H9 (cell line): Measurements from ENCODE around the gene VPS45. TPM values are rescaled to one million over a fixed set of nuclear protein-coding genes. Genes with fewer than 3 reads are reported as not detected.

Source experiments
- DNase-seq: peaks from one replicate; pipeline ENCODE4 v3.0.0-alpha.2; 2017
- H2AFZ ChIP-seq: one replicate; pipeline ENCODE4 v1.6.1; 2013; ENCODE audit warnings: mild to moderate bottlenecking, low read length, control low read depth, moderate library complexity
- H2AK5ac ChIP-seq: 2 replicates; pipeline ENCODE4 v1.6.1; 2013; ENCODE audit warnings: low read length, control low read depth, mixed read lengths; ENCODE audit not compliant: insufficient read length
- H2BK120ac ChIP-seq: one replicate; pipeline ENCODE4 v1.6.1; 2013; ENCODE audit warnings: low read depth, mild to moderate bottlenecking, low read length, control low read depth, inconsistent platforms; ENCODE audit not compliant: poor library complexity, severe bottlenecking
- H2BK12ac ChIP-seq: 2 replicates; pipeline ENCODE4 v1.6.1; 2013; ENCODE audit warnings: low read length, control low read depth, mixed read lengths, low read depth; ENCODE audit not compliant: insufficient read length
- H2BK15ac ChIP-seq: 2 replicates; pipeline ENCODE4 v1.6.1; 2013; ENCODE audit warnings: low read depth, low read length, control low read depth
- H2BK20ac ChIP-seq: one replicate; pipeline ENCODE4 v1.6.1; 2013; ENCODE audit warnings: low read depth, mild to moderate bottlenecking, low read length, control low read depth, inconsistent platforms; ENCODE audit not compliant: poor library complexity, severe bottlenecking
- H2BK5ac ChIP-seq: 2 replicates; pipeline ENCODE4 v1.6.1; 2013; ENCODE audit warnings: low read length, control low read depth, mixed read lengths; ENCODE audit not compliant: insufficient read length
- H3K14ac ChIP-seq: 2 replicates; pipeline ENCODE4 v1.6.1; 2013; ENCODE audit warnings: low read length, control low read depth; ENCODE audit not compliant: insufficient read depth
- H3K18ac ChIP-seq: 2 replicates; pipeline ENCODE4 v1.6.1; 2013; ENCODE audit warnings: low read depth, mild to moderate bottlenecking, mixed read lengths, low read length, control low read depth; ENCODE audit not compliant: insufficient read length
- H3K23ac ChIP-seq: 2 replicates; pipeline ENCODE4 v1.6.1; 2013; ENCODE audit warnings: low read length, control low read depth, mixed read lengths, low read depth; ENCODE audit not compliant: insufficient read length
- H3K23me2 ChIP-seq: 2 replicates; pipeline ENCODE4 v1.6.1; 2013; ENCODE audit warnings: low read depth, mild to moderate bottlenecking, mixed read lengths, low read length, control low read depth; ENCODE audit not compliant: insufficient read length, poor library complexity, severe bottlenecking
- H3K27ac ChIP-seq: 2 replicates; pipeline ENCODE4 v1.5.1; 2013; ENCODE audit warnings: low read length, control low read depth, mixed read lengths, low read depth; ENCODE audit not compliant: insufficient read length
- H3K27me3 ChIP-seq: 2 replicates; pipeline ENCODE4 v1.6.1; 2013; ENCODE audit warnings: low read length, control low read depth, inconsistent platforms; ENCODE audit not compliant: insufficient read depth
- H3K4ac ChIP-seq: 2 replicates; pipeline ENCODE4 v1.6.1; 2013; ENCODE audit warnings: low read depth, mild to moderate bottlenecking, control low read depth, inconsistent platforms, low read length, moderate library complexity
- H3K4me1 ChIP-seq: 2 replicates; pipeline ENCODE4 v1.6.1; 2013; ENCODE audit warnings: low read length, control low read depth, inconsistent platforms; ENCODE audit not compliant: insufficient read depth
- H3K4me2 ChIP-seq: 2 replicates; pipeline ENCODE4 v1.6.1; 2013; ENCODE audit warnings: low read length, control low read depth, mixed read lengths; ENCODE audit not compliant: insufficient read length, insufficient read depth
- H3K56ac ChIP-seq: 2 replicates; pipeline ENCODE4 v1.6.1; 2013; ENCODE audit warnings: low read depth, mild to moderate bottlenecking, mixed read lengths, low read length, control low read depth; ENCODE audit not compliant: insufficient read length
- H3K79me1 ChIP-seq: 2 replicates; pipeline ENCODE4 v1.6.1; 2013; ENCODE audit warnings: low read depth, mild to moderate bottlenecking, moderate library complexity, low read length, control low read depth, inconsistent platforms; ENCODE audit not compliant: insufficient read depth, poor library complexity, severe bottlenecking
- H3K79me2 ChIP-seq: 2 replicates; pipeline ENCODE4 v1.6.1; 2013; ENCODE audit warnings: low read length, control low read depth, inconsistent platforms; ENCODE audit not compliant: insufficient read depth
- H3K9ac ChIP-seq: 2 replicates; pipeline ENCODE4 v1.6.1; 2013; ENCODE audit warnings: low read length, control low read depth, mixed read lengths; ENCODE audit not compliant: insufficient read length; ENCODE audit errors: extremely low read depth
- H3K9me3 ChIP-seq: one replicate; pipeline ENCODE4 v1.6.1; 2013; ENCODE audit warnings: low read depth, low read length, inconsistent platforms; ENCODE audit not compliant: control insufficient read depth
- H3T11ph ChIP-seq: one replicate; pipeline ENCODE4 v1.6.1; 2013; ENCODE audit warnings: mild to moderate bottlenecking, low read length, control low read depth, inconsistent platforms
- H4K20me1 ChIP-seq: one replicate; pipeline ENCODE4 v1.6.1; 2013; ENCODE audit not compliant: control insufficient read depth, insufficient read length, insufficient read depth
- H4K5ac ChIP-seq: 2 replicates; pipeline ENCODE4 v1.6.1; 2013; ENCODE audit warnings: low read depth, mild to moderate bottlenecking, mixed read lengths, low read length, control low read depth; ENCODE audit not compliant: insufficient read length
- H4K8ac ChIP-seq: replicated peaks from 2 replicates; pipeline ENCODE4 v1.6.1; 2013; ENCODE audit warnings: low read length, control low read depth, mixed read lengths, low read depth; ENCODE audit not compliant: insufficient read length
- H4K91ac ChIP-seq: 2 replicates; pipeline ENCODE4 v1.6.1; 2013; ENCODE audit warnings: low read depth, mild to moderate bottlenecking, moderate library complexity, mixed read lengths, low read length, control low read depth; ENCODE audit not compliant: insufficient read length
- H3K27ac Mint-ChIP-seq, 3 experiments: 2 replicates in 2 of 3; 3 replicates in 1 of 3; pipeline ENCODE4 v1.8.0; 2020 to 2021; ENCODE audit warnings: mixed read lengths in 3 of 3, mild to moderate bottlenecking in 1 of 3, moderate library complexity in 1 of 3
- H3K27me3 Mint-ChIP-seq: 2 replicates; pipeline ENCODE4 v1.8.0; 2021; ENCODE audit warnings: low read depth, mild to moderate bottlenecking, moderate library complexity, mixed read lengths
- H3K36me3 Mint-ChIP-seq, 3 experiments: 2 replicates in 2 of 3; 3 replicates in 1 of 3; pipeline ENCODE4 v1.8.0; 2020 to 2021; ENCODE audit warnings: low read depth in 3 of 3, mixed read lengths in 3 of 3; ENCODE audit not compliant: insufficient read depth in 1 of 3
- H3K4me1 Mint-ChIP-seq, 2 experiments: 2 replicates each; pipeline ENCODE4 v1.8.0; 2020; ENCODE audit warnings: mixed read lengths in 2 of 2
- H3K4me3 Mint-ChIP-seq, 2 experiments: 2 replicates in 1 of 2; 3 replicates in 1 of 2; pipeline ENCODE4 v1.8.0; 2020 to 2021; ENCODE audit warnings: mild to moderate bottlenecking in 2 of 2, mixed read lengths in 2 of 2, moderate library complexity in 1 of 2
- H3K9me3 Mint-ChIP-seq, 2 experiments: 2 replicates in 1 of 2; 3 replicates in 1 of 2; pipeline ENCODE4 v1.8.0; 2020; ENCODE audit warnings: mild to moderate bottlenecking in 2 of 2, mixed read lengths in 2 of 2, moderate library complexity in 1 of 2
- WGBS: extraction: QIAGEN DNeasy Blood & Tissue Kit; methylation state at CpG from one replicate; pipeline ENCODE4 v1.1.7; 2013; ENCODE audit warnings: missing lambda C conversion rate, low lambda C conversion rate, mixed read lengths; ENCODE audit not compliant: insufficient read length; ENCODE audit errors: extremely low coverage; 5-methylcytosine and 5-hydroxymethylcytosine counted together
- total RNA-seq: library from RNA; stranded (reverse); gene quantifications from 2 replicates; pipeline ENCODE4 v1.2.1, GENCODE V29; 2021
- TF ChIP-seq, protein P1 (sequence below): fragments of 200-600 bp; sonication (generic); conservative IDR thresholded peaks from 3 replicates; pipeline ENCODE4 v1.8.0; 2021; ENCODE audit warnings: antibody characterized with exemption, mild to moderate bottlenecking

VPS45 gene
- total RNA-seq, 1 experiment from 2014 or later: 31.8 TPM

DNA sequence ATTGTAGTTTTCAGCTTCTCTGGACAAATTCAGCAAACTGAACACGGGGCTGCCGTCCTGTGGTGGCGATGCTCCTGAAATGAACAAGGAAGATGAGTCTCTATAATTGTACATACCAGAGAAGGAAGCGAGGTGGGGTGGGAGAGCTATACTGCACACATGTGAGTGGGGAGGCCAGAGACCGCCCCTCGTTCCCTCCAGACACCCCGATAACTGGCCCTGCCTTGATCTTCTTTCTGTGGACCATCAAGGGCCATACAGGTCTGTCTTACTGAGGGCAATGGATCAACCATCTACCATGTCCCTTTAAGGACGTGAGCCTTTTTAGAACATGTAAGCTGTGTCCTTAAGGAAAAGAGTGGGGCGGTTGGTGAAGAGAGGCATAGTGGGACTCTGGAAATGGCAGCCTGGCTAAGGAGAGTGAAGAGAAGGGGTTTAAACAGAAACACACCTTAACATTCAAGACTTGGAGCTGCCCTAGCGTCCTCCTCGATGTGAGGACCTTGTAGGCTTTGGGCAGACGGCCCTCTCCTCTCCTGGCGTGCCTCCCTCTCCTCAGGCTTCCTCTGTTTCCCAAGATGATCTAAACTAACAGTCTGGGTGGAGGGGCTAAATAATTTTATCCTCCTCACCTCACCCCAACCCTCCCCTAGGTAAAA is 88.0 kb downstream of the VPS45 start:
- Histone ChIP-seq H3K9ac (no peak overlapping the region), H4K20me1 (no peaks in the 10 kb centered on the region), H3K27ac (no peak overlapping the region), H3K4me1 (peaks cover 4% of the 10 kb centered on the region), H3K23ac (no peak overlapping the region), H2AFZ (no peak overlapping the region), H2BK120ac (no peak overlapping the region), H3K79me2 (0 out of 2 replicates have a peak, but pooled peaks cover 4% of the 10 kb centered on the region), H3K79me1 (no peaks in the 10 kb centered on the region), H3T11ph (no peak overlapping the region), H2AK5ac (no peak overlapping the region), H4K5ac (no peak overlapping the region), H3K4me2 (no peak overlapping the region), H2BK15ac (no peak overlapping the region), H4K8ac (no peak overlapping the region), H4K91ac (no peak overlapping the region), H3K4ac (no peak overlapping the region), H3K18ac (no peak overlapping the region), H3K23me2 (peaks cover 9% of the 10 kb centered on the region), H2BK20ac (no peak overlapping the region), H3K56ac (no peak overlapping the region), H3K9me3 (no peaks in the 10 kb centered on the region), H3K27me3 (no peaks in the 10 kb centered on the region), H3K14ac (no peak overlapping the region), H2BK12ac (no peak overlapping the region), H2BK5ac (no peak overlapping the region)
- peaks cover 0 to 2% of the 10 kb centered on the region in 2 experiments; a peak in 1 of 5 replicates for H3K9me3 Mint-ChIP-seq
- TF ChIP-seq, protein P1, sequence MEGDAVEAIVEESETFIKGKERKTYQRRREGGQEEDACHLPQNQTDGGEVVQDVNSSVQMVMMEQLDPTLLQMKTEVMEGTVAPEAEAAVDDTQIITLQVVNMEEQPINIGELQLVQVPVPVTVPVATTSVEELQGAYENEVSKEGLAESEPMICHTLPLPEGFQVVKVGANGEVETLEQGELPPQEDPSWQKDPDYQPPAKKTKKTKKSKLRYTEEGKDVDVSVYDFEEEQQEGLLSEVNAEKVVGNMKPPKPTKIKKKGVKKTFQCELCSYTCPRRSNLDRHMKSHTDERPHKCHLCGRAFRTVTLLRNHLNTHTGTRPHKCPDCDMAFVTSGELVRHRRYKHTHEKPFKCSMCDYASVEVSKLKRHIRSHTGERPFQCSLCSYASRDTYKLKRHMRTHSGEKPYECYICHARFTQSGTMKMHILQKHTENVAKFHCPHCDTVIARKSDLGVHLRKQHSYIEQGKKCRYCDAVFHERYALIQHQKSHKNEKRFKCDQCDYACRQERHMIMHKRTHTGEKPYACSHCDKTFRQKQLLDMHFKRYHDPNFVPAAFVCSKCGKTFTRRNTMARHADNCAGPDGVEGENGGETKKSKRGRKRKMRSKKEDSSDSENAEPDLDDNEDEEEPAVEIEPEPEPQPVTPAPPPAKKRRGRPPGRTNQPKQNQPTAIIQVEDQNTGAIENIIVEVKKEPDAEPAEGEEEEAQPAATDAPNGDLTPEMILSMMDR: no peak
- no peak overlapping the region for H3K4me3 Mint-ChIP-seq
- peaks cover 56 to 83% (median 76%) of the 10 kb centered on the region in 3 experiments for H3K36me3 Mint-ChIP-seq
- WGBS: no CpG with 5 or more reads among the region's 13 CpGs
- H3K27me3 Mint-ChIP-seq: no peaks in the 10 kb centered on the region
- DNase-seq: no peak
- H3K4me1 Mint-ChIP-seq: peaks cover 16 to 19% of the 10 kb centered on the region in 2 experiments
- peak overlapping the region in 1 of 3 experiments; percentile 78; a peak in 2 of 7 replicates for H3K27ac Mint-ChIP-seq
